Prostate gland (tissue), 2 donors: ENCODE results near the gene BIN1.

Experiments
- CTCF ChIP-seq, 4 experiments: fragments of 200-600 bp in 2 of 4; fragments of 450-650 bp in 2 of 4; sonication (generic) in 2 of 4; IDR thresholded peaks; 1 replicate in 3 of 4; 2 replicates in 1 of 4; pipeline ENCODE4 v1.5.1; 2016 to 2019; ENCODE audit warnings: antibody characterized with exemption in 4 of 4, mild to moderate bottlenecking in 2 of 4, moderate library complexity in 2 of 4
- POLR2A ChIP-seq: fragments of 450-650 bp; IDR thresholded peaks from one replicate; pipeline ENCODE4 v1.6.1; 2016; ENCODE audit warnings: antibody characterized with exemption, mild to moderate bottlenecking
- POLR2AphosphoS5 ChIP-seq: sonication (generic); formaldehyde crosslinking; IDR thresholded peaks from one replicate; pipeline ENCODE4 v1.6.1; 2017; ENCODE audit warnings: antibody characterized with exemption

GRCh38 chr2:127121776-127122176 lies 14.8 kb upstream of the BIN1 start:
- TF ChIP-seq POLR2AphosphoS5 (no peak), CTCF (IDR thresholded peaks at IDR 0.05) (no peak), POLR2A (no peak)
